Ascending aorta (tissue), 2 donors: Measurements from ENCODE around the gene ARHGAP19. TPM values are rescaled to one million over a fixed set of nuclear protein-coding genes. Genes with fewer than 3 reads are reported as not detected.

Source experiments
- DNase-seq, 2 donors: peaks; one replicate each; pipeline ENCODE4 v3.0.0-alpha.2; 2019; ENCODE audit warnings: low spot score in 2 of 2
- H3K27ac ChIP-seq, 2 donors: fragments of 200-600 bp; sonication (generic); one replicate each; pipeline ENCODE4 v1.5.1; 2016 to 2017; ENCODE audit warnings: mild to moderate bottlenecking in 1 of 2
- H3K27me3 ChIP-seq: fragments of 200-600 bp; sonication (generic); one replicate; pipeline ENCODE4 v1.5.1; 2017
- H3K36me3 ChIP-seq, 2 donors: fragments of 200-600 bp; sonication (generic); one replicate each; pipeline ENCODE4 v1.5.1; 2016
- H3K4me1 ChIP-seq, 2 donors: fragments of 200-600 bp; sonication (generic); one replicate each; pipeline ENCODE4 v1.5.1; 2016 to 2017; ENCODE audit warnings: mild to moderate bottlenecking in 1 of 2
- H3K4me3 ChIP-seq, 2 donors: fragments of 200-600 bp; sonication (generic); one replicate each; pipeline ENCODE4 v1.5.1; 2016 to 2017; ENCODE audit warnings: mild to moderate bottlenecking in 1 of 2
- H3K9me3 ChIP-seq, 2 donors: fragments of 200-600 bp; sonication (generic); one replicate each; pipeline ENCODE4 v1.5.1; 2016
- intact Hi-C: fragments of 100-400 bp; cut with DNase I; formaldehyde crosslinking; loops from one replicate; pipeline ENCODE4 v1.15.1; 2023
- total RNA-seq: library from RNA; depleted of rRNA; stranded (reverse); fragments of >200 nt; gene quantifications from one replicate; pipeline ENCODE4 v1.1.0, GENCODE V29; 2016
- TF ChIP-seq, protein P1 (sequence below), 3 experiments: fragments of 200-600 bp in 2 of 3; fragments of 450-650 bp in 1 of 3; sonication (generic) in 2 of 3; IDR thresholded peaks; one replicate each; pipeline ENCODE4 v1.5.1; 2016 to 2019; ENCODE audit warnings: antibody characterized with exemption in 3 of 3, mild to moderate bottlenecking in 1 of 3, moderate library complexity in 1 of 3

Gene ARHGAP19
- total RNA-seq, 1 donor from 2014 or later = 4.5 TPM

DNA sequence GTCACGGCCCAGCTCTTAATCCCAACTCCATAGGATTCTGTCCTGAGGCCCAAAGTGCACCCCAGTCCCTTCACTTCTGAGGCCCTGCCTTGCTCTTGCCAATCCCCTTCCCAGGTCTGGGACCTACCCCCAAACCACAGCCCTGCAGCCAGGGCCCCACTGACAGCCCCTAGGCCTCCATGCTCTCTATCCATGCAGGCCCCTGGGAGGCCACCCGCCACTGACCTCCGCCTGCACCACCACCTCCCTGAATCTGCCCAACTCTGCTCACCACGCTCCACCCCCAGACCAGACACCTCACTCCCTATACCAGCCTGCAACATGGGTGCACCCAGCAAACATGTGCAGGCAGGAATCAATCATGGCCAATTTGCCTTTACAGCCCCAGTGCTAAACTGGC, 116.9 kb downstream of the ARHGAP19 start:
- DNase-seq = no peak
- H3K27ac ChIP-seq = no peak overlapping the region
- H3K27me3 ChIP-seq = no peaks in the 10 kb centered on the region

DNA sequence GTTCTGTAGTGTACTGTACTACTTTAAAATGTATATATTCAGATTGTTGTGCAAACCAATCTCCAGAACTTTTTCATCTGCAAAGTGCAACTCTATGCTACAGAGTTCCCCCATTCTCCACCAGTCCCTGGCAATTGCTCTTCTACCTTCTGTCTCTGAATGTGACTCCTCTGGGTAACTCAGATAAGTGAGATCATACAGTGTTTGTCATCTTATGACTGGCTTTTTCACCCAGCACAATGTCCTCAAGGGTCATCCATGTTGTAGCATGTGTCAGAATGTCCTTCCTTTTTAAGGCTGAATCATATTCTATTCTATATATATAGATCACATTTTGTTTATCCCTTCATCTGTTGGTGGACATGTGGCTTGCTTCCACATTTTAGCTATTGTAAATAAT, 117.5 kb downstream of the ARHGAP19 start:
- H3K4me1 ChIP-seq = no peaks in the 10 kb centered on the region
- H3K4me3 ChIP-seq = no peak overlapping the region
- no peak for DNase-seq
- no peaks in the 10 kb centered on the region for H3K27me3 ChIP-seq
- H3K27ac ChIP-seq = no peak overlapping the region
- TF ChIP-seq, protein P1, sequence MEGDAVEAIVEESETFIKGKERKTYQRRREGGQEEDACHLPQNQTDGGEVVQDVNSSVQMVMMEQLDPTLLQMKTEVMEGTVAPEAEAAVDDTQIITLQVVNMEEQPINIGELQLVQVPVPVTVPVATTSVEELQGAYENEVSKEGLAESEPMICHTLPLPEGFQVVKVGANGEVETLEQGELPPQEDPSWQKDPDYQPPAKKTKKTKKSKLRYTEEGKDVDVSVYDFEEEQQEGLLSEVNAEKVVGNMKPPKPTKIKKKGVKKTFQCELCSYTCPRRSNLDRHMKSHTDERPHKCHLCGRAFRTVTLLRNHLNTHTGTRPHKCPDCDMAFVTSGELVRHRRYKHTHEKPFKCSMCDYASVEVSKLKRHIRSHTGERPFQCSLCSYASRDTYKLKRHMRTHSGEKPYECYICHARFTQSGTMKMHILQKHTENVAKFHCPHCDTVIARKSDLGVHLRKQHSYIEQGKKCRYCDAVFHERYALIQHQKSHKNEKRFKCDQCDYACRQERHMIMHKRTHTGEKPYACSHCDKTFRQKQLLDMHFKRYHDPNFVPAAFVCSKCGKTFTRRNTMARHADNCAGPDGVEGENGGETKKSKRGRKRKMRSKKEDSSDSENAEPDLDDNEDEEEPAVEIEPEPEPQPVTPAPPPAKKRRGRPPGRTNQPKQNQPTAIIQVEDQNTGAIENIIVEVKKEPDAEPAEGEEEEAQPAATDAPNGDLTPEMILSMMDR (IDR thresholded peaks at IDR 0.05) = no peak
- H3K9me3 ChIP-seq = no peaks in the 10 kb centered on the region
- intact Hi-C loops = no loop called here
- H3K36me3 ChIP-seq = no peaks in the 10 kb centered on the region

More for the DNA sequence above, 116.9 kb downstream of the ARHGAP19 start:
- intact Hi-C loops = no loop called here
- TF ChIP-seq, protein P1 (IDR thresholded peaks at IDR 0.05) = no peak
- Histone ChIP-seq H3K36me3 (no peaks in the 10 kb centered on the region), H3K4me3 (no peak overlapping the region), H3K9me3 (no peaks in the 10 kb centered on the region), H3K4me1 (no peaks in the 10 kb centered on the region)

DNA sequence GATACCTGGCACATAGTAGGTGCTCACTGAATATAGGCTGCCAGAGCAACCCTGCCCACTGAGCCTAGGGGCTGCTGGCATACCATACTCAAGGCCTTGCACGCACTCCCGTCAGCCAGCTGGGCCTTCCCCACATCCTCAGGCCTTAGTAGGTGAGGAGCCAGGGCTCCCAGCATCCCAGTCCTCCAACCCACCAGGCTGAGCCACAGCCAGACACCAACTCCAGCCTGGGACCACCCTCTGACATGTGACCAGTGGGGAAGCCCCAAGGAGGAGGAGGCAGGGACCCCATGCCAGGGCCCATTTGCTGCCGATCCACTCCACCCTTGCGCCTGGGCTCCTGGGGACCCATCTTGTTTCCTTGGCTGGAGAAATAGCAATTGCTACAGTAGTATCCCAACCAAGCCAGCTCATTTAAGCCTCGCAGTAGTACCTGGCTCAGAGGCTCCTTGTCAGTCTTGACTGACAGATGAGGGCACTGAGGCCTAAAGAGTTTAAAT, 118.1 kb downstream of the ARHGAP19 start:
- H3K27ac ChIP-seq = no peak overlapping the region
- no peak overlapping the region for H3K4me3 ChIP-seq
- H3K36me3 ChIP-seq = no peaks in the 10 kb centered on the region
- no peaks in the 10 kb centered on the region for H3K27me3 ChIP-seq
- H3K4me1 ChIP-seq = no peaks in the 10 kb centered on the region
- TF ChIP-seq, protein P1 (IDR thresholded peaks at IDR 0.05) = no peak
- no peak for DNase-seq
- intact Hi-C loops = no loop called here
- no peaks in the 10 kb centered on the region for H3K9me3 ChIP-seq

DNA sequence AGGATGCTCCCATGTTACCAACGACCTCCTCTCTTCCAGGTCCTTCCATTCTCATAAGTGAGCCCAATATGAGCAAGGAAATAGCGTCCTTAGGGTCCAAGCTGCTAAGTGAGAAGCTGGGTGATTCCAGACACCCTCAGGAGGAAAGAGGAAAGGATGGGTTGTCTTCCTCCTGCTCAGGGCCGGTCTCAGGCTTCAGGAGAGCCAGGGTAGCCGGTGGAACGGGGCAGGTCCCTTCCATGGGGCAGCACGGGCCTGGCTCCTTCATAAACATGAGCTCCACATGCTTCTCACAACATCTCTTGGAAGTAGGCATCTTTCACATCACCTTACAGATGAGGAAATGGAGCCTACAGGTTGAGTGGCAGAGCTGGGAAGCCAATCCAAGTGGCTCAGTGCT, 119.4 kb downstream of the ARHGAP19 start:
- DNase-seq = no peak
- Histone ChIP-seq H3K27ac (no peak overlapping the region), H3K36me3 (no peaks in the 10 kb centered on the region), H3K4me1 (no peaks in the 10 kb centered on the region), H3K4me3 (no peak overlapping the region), H3K27me3 (no peaks in the 10 kb centered on the region), H3K9me3 (no peaks in the 10 kb centered on the region)
- TF ChIP-seq, protein P1 (IDR thresholded peaks at IDR 0.05) = no peak
- intact Hi-C loops = no loop called here

Other genes starting within 250 kb of the ARHGAP19 start
- not detected for gene SLIT1, start 106.7 kb downstream of the ARHGAP19 start, total RNA-seq
- 5.2 TPM for gene FRAT1, start 26.6 kb upstream of the ARHGAP19 start, total RNA-seq
- 32.0 TPM for gene FRAT2, start 42.1 kb upstream of the ARHGAP19 start, total RNA-seq
- gene RRP12, start 108.7 kb upstream of the ARHGAP19 start, total RNA-seq = 5.9 TPM
- gene PGAM1, start 133.6 kb upstream of the ARHGAP19 start, total RNA-seq = 171 TPM
- gene EXOSC1, start 153.4 kb upstream of the ARHGAP19 start, total RNA-seq = 11.3 TPM
- gene ZDHHC16, start 153.5 kb upstream of the ARHGAP19 start, total RNA-seq = 30.4 TPM
- gene MMS19, start 205.8 kb upstream of the ARHGAP19 start, total RNA-seq = 34.0 TPM
- gene UBTD1, start 206.3 kb upstream of the ARHGAP19 start, total RNA-seq = 33.0 TPM